ENCODE results near the gene COL11A1.

- TF ChIP-seq POLR2A (IDR thresholded peaks at IDR 0.05) (no peak), CTCF (IDR thresholded peaks at IDR 0.05) (no peak)
Observed at GRCh38 chr1:103069201-103069600, 39.1 kb downstream of the COL11A1 start.
